ENCODE results near the gene RAD18.

RAD18 gene

DNA sequence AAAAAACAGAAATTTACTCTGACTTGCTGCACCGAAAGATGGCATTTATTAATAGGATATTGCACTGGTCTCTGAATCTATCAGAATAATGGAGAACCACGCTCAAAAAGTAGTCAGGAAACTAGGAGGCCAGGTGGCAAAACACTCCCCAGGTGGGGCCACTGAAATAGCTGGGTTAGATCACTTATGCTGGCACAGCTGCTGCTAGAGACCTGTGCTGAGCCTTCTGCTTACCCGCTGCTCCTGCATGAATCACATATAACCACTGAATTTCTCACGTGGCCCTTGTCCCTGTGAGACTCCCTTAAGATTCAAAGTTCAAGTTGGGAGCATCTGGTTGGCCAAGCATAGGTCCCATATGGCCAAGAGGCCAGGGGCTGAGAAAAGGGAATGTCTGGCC, 127.9 kb downstream of the RAD18 start:
- no peak for DNase-seq (ENCODE audit: low spot score)

DNA sequence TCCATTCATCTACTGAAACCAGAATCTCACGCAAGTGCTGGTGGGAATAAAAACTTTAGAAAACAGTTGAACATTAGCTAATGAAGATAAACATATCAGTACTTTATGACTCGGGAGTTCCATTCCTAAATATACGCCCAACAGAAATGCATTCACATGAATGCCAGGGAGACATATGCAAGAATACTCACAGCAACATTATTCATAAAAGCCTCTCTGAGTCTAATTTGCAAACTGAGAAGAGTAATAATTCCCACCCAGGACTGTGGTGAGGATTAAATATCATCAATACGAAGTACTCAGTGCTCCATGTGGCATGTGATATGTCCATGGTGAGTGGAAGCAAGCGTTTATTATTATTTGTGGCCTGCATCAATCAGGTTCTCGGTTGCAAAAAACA, 128.3 kb downstream of the RAD18 start:
- DNase-seq (ENCODE audit: low spot score), result no peak

DNA sequence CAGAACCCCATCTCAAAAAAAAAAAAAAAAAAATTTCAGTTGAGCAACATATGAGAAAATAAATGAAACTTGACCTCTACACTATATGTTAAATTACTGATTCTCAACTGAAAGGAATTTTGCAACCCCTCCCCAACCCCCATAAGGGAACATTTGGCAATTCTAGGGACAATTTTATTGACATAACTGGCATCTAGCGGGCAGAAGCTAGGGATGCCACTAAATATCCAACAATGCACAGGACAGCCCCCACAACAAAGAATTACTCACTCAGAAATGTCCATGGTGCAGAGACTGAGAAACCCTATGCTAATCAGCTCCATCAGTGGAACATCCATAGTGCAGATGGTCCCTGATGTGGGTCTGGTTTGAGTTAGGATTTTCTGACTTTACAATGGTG, 135.6 kb downstream of the RAD18 start:
- DNase-seq (ENCODE audit: low spot score), result no peak
